GM13976 (cell line): ENCODE measurements around the gene U2AF2.

Experiments used
- DNase-seq: peaks from one replicate; pipeline ENCODE4 v3.0.0; 2012; ENCODE audit warnings: low spot score
- in situ Hi-C: fragments of 300-500 bp; cut with MboI; formaldehyde crosslinking; loops from one replicate; pipeline ENCODE4 v1.12.0; 2022; ENCODE audit warnings: low sequenced_read_pairs, mixed read lengths, inconsistent platforms; ENCODE audit not compliant: unreplicated experiment
- TF ChIP-seq, protein P1 (sequence below): IDR thresholded peaks from 2 replicates; pipeline ENCODE4 v1.5.1; 2012; ENCODE audit warnings: borderline replicate concordance, mild to moderate bottlenecking; ENCODE audit not compliant: insufficient read depth; ENCODE audit errors: extremely low read depth, missing control alignments, control extremely low read depth

Gene U2AF2

DNA sequence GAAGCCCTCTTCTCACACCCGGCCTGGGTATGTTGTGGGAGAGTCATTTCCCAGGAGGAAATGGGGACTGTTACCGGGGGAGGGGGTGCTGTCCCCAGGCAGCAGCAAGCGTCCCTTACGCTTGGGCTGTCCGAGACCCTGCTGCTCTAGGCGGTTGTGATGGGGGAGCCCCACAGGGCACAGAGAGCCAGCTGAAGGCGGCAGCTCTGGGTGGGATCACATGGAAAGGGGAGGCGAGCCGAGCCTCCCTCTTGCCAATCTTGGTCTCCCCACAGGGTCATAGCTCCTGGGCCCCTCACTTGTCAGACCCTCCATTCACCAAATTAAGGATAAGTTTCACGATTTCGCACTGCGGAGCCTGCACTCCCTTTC lies 42.2 kb downstream of the U2AF2 start:
- in situ Hi-C loops = no loop called here

DNA sequence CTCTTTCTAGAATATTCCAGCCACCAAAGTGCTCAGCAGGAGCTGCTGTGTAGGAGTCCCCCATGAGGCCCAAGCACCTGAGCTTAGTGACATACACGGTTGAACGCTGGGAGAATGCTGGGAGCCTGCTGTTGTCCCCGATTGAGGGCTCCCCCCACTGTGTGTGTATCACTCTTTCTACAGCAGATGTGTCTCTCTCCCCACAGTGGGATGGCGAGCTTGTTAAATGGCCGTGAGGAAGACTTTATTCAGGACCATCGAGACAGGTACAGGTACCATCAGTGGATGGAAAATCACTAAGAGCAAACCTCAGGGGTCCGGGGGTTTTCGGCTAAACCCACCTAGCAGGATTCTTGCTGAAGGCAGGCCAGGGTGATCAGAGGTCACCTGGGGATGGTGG lies 42.9 kb downstream of the U2AF2 start:
- no peak for DNase-seq
- in situ Hi-C loops = no loop called here

More for the DNA sequence above, 42.2 kb downstream of the U2AF2 start:
- TF ChIP-seq, protein P1, sequence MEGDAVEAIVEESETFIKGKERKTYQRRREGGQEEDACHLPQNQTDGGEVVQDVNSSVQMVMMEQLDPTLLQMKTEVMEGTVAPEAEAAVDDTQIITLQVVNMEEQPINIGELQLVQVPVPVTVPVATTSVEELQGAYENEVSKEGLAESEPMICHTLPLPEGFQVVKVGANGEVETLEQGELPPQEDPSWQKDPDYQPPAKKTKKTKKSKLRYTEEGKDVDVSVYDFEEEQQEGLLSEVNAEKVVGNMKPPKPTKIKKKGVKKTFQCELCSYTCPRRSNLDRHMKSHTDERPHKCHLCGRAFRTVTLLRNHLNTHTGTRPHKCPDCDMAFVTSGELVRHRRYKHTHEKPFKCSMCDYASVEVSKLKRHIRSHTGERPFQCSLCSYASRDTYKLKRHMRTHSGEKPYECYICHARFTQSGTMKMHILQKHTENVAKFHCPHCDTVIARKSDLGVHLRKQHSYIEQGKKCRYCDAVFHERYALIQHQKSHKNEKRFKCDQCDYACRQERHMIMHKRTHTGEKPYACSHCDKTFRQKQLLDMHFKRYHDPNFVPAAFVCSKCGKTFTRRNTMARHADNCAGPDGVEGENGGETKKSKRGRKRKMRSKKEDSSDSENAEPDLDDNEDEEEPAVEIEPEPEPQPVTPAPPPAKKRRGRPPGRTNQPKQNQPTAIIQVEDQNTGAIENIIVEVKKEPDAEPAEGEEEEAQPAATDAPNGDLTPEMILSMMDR = no peak
- no peak for DNase-seq

DNA sequence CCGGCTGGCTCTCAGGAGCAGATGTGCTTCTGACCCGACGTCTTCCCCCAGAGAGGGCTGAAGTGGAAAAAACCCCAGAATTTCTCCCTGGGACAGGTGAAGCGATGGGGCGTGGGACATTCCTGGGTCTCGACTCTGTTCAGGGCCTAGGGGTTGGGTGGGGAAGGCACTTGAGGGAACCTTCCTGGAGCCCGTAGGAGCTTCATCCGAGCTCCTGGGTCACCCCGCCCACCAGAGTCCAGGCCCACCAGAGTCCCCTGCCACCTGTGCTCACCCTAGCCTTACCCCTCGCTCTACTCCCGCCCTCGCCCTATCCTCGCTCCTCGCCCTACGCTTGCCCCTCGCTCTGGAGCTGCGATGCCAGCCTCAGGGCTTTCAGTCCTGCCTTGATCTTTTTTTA lies 43.4 kb downstream of the U2AF2 start:
- in situ Hi-C loops = no loop called here
- no peak for DNase-seq
- TF ChIP-seq, protein P1 = no peak

More for the DNA sequence above, 42.9 kb downstream of the U2AF2 start:
- TF ChIP-seq, protein P1 = no peak

DNA sequence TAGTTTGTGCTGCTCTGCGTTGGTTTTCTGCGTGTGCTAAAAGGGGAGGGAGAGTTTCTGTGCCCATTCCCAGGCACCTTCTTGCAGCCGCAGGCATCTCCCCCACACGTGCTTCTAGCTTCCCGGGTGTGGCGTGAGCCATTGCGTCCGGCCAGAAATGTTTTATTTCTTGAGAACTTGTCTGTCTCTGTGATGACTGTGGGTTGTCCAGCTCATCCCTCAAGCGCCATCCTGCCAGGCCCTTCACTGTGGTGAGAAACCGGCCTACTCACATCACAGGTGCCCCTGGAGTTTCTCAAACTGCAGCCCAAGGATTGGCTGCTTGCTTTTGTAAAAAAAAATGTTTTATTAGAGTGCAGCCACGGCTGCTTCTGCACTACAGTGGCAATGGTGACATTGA lies 44.4 kb downstream of the U2AF2 start:
- DNase-seq = no peak
- in situ Hi-C loops = no loop called here
- TF ChIP-seq, protein P1 = no peak

DNA sequence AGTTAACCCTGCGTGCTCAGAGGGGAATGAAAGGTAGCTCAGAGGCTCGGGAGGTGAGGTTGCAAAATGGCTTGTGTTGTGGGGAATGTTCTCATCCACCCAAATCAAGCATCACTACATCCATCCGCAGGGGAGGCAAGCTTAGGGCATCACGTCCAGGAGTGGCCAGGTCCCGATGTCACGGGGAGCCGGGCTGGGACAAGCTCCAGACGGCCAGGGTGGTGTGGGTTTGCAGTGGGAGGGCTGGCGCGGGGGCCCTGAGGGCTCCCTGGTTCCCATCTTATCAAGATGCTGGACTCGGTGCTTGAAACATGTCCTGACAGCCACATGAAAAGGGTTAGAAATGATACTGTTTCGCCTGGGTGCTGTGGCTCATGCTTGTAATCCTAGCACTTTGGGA lies 46.0 kb downstream of the U2AF2 start:
- in situ Hi-C loops = no loop called here
- TF ChIP-seq, protein P1 = no peak
- no peak for DNase-seq

DNA sequence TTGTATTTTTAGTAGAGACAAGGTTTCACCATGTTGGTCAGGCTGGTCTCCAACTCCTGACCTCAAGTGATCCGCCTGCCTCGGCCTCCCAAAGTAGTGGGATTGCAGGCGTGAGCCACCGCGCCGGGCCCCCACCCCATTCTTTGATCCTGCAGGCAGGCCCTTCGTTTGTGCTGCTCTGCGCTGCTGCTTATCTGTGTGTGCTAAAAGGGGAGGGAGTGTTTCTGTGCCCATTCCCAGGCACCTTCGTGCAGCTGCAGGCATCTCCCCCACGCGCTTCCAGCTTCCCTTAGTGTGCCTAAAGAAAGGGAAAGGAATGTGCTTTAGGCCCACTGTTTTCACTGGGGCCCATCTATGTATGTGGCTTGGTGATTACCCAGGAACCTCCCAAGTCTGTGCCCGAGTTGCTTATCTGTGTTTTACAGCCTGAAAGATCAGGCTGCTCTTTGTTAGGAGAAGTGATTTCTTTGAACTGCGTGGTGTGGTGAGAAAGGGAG lies 47.3 kb downstream of the U2AF2 start:
- in situ Hi-C loops = no loop called here
- TF ChIP-seq, protein P1 = no peak
- DNase-seq = no peak

DNA sequence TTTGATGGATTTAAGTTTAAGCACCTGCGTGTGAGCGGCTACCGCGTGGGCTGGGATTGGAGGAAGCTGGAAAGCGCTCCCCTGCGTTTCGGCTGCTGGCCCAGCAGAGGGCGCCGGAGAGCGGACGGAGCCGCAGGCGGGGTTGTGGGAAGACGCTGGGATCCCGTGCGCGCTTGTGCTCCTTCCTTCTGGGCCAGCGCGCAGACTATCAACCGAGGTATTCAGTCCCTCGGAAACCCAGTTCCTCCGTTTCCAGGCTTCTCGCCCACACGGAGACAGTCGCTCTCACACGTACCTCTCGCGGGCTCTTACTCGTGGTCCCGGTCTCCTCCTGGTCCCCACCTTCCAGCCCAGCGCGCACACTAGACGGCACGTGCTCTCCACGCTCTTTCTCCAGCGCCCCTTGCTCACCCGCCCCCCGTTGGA lies 49.0 kb downstream of the U2AF2 start:
- TF ChIP-seq, protein P1 = peak; percentile 70
- in situ Hi-C loops = no loop called here
- DNase-seq = peak; percentile 69
